NCI-H345 (cell line): ENCODE results near the gene CLEC4G.
A peak's percentile ranks its signal among the peaks of the same experiment; 100 is the strongest.

Experiments
- DNase-seq: peaks from one replicate; lab custom pipeline; 2025; lab: John Stamatoyannopoulos, UW

Gene CLEC4G

DNA sequence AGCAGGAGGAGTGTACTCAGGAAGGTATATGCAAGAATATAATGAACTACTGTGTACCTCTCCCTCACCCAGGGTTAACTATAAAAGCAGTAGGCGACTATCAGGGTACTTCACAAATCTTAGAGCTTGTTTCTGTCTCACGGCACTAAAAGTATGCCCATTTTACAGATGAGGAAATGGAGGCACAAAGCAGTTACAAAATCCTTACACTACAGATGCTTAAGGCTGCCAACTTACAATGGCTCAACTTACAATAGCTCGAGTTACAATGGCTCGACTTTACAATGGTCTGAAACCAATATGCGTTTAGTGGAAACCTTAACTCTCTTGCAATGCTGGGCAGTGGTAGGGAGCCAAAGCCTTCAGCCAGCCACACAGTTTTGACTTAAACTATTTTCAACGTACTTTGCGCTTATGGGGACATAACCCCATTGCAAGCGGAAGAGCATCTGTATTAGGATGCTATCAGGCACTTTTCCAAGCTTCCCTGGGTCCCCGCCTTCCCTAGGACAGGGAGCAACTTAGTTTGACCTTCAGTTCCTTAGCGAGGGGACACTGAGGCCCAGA, 34.1 kb downstream of the CLEC4G start:
- no peak for DNase-seq

DNA sequence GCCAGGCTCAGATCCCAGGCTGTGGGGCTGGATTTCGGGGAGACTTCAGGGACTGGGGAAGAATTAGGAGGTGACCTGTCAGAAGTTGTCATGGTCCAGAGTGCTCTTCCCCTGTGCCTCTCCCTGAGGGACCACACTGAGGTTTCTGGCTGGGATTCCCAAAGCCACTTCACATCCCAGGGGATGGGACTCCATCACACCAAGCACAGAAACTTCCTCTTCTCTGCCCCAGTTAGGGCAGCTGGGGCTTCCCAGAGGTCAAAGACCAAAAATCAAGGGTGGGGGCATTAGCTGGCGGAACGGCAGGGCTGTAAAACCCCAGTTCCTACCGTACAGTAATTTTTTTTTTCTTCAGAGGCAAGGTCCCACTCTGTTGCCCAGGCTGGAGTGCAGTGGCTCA, 37.4 kb downstream of the CLEC4G start:
- no peak for DNase-seq

DNA sequence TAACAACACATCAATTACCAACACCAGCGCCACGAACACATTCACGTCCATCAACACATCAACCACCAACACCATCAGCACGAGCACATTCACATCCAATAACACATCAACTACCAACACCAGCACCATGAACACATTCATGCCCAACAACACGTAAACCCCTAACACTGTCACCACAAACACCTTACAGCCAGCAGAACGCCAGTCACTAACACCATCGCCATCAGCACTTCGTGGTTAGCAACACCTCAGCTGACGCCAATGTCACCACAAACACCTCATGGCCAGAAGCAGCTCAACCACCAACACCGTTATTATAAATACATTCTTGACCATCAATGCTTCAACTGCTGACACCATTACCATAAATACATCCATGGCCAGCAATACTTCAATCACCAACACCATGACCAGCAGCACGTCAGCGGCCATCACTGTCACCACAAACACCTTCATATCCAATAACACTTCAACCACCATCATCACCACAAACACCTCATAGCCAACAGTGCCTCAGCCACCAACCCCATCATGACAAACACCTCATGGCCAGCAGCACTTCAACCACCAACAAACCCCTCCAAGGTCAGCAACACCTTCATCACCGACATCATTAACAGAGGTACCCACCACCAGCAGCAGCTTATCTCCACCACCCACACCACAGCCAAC, 39.4 kb downstream of the CLEC4G start:
- no peak for DNase-seq

DNA sequence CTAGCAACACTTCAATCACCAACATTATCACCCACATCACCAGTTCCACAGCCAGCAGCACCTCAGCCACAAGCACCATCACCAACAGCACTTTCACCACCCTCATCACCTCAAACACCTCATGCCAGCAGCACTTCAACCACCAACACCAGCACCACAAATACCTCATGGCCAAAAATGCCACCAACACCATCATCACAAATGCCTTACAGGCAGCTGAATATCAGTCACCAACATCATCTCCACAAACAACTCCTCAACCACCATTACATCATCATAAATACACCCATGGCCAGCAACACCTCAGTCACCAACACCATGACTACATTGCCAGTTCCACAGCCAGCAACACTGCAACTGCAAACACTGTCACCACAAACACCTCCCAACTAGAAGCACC, 40.4 kb downstream of the CLEC4G start:
- DNase-seq: no peak

DNA sequence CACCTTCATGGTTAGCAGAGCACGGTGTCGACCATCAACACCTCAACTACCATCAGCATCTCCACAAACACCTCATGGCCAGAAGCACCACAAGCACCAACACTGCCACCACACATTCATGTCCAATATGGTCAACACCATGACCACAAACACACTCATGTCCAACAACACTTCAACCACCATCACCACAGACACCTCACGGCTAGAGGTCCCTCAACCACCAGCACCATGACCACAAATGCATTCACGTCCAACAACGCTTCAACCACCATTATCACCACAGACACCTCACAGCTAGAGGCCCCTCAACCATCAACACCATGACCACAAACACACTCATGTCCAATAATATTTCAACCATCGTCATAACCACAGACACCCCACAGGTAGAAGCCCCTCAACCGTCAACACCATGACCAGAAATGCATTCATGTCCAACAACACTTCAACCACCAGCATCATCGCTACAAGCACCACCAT, 41.1 kb downstream of the CLEC4G start:
- no peak for DNase-seq

DNA sequence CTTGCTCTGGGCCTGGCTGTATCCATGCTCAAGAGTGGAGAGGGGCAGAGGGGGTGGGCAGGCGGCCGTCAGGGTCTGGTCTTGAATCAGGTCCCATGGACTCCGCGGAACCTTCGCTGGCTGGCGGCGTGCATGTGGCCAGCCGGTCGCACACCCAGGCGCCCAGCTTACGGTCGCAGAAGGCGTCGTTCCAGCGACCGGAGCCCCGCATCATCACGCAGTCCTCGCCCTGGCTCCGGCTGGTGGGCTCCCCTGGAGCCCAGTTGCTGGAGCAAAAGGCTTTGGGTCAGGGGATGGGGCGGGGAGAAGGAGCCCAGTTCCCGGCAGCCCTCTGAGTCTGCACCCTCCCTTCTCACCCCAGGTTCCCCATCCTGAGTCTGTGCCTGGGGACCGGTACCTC, 42.7 kb downstream of the CLEC4G start:
- DNase-seq: no peak

DNA sequence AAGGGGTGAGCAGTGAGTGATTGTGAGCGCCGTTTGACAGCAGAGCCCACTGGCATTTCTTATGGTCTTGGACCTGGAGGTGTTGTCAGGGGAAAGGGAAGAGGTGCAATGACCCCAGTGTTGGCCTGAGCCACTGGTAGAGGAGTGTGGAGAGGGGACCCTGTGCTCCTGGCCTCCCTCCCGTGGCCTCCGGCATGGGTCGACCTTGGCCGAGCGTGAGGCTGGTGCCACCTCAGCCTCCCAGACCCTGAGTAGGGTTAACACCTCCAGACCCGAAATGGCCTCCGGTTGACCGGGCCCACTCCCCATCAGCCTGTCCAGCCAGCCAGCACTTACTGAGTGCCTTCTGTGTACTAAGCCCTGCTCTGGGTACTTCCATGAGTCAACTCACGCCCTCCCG, 44.7 kb downstream of the CLEC4G start:
- DNase-seq: no peak

DNA sequence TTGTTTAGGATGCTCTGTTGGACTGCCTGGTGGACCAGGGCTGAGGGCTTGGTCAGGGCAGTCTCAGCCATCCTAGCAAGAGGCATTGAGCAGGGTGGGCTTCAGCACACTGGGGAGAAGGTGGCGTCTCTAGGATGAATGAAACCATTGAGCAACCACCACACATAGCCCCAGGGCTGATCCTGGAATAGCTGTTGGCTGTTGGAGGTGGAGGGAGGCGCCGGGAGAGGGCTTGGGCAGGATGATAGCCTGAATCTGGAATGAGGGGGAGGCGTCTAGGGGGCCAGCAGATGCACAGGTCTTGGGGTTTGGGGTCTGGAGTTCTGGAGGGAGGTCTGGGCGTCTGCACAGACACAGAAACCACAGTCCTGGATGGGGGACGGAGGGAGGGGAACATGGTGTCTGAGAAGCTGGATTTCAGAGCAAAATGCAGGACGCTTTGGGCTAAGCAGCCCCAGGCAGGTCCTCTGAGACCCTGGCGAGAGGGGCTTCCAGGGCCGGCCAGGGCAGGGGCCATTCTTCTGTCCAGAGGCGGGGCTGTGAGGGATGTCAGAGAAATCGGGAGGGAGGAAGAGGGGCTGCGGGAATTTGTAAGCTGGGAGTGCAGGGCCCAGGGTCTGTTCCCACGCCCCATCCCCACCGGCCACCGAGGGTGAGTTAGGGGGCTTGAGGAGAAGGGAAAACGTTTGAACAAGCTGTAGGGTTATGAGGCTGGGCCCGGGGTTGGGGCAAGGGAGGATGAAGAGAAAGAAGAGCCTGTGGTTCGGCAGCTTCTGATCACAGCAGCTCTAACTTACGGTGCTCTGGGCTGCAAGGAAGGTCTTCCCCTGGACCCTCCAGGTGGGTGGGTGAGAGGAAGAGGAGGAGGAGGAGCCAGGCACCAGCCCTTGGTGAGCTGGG, 46.1 kb downstream of the CLEC4G start:
- DNase-seq: no peak

DNA sequence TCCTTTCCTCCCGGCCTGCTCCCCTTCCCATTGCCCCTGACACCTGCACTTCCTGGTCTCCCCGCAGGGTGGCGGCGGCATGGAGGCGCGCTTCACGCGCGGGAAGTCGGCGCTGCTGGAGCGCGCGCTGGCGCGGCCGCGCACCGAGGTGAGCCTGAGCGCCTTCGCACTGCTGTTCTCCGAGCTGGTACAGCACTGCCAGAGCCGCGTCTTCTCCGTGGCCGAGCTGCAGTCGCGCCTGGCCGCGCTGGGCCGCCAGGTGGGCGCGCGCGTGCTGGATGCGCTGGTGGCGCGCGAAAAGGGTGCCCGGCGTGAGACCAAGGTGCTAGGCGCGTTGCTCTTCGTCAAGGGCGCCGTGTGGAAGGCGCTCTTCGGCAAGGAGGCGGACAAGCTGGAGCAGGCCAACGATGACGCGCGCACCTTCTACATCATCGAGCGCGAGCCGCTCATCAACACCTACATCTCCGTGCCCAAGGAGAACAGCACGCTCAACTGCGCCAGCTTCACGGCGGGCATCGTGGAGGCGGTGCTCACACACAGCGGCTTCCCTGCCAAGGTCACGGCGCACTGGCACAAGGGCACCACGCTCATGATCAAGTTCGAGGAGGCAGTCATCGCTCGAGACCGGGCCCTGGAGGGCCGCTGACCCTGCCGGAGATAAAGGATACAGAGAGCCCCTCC, 49.6 kb downstream of the CLEC4G start:
- DNase-seq: no peak

DNA sequence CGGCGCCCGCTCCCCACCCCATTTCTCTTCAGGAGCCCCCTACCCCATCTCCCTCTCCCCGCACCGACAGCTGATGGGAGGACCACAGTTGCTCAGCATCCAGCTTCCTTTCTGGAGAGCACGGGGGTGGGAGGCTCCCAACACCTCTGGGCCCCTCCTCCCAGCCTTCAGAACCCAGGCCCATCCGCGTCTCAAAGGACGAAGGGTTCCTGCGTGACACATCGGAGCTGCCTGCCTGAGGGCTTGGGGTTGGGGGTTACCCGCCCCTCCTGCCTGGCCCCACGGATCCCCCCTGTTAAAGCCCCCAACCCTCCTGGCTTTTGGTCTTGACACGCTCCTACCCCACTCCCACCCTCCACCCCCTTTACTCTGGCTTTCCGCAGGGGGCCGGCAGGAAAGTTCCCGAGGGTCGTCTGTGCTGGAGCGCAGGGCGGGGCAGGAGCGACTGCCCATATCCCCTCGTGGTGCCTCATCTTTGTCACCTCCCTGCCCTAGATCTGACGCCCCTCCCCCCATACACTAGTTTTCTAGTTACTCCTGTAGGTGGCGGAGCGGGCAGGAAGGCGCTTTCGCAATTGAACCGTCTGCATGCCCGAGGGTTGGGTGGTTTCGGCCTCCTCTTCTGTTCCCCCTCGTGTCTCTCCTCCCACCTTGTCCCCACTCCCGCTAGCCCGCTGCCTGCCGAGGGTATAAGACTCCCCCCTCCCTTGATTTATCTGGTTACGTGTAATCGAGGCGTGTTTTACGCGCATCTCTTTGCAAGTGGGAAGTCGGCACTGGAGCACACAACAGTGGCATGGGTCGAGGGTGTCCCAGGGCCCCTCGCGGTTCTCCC, 50.4 kb downstream of the CLEC4G start:
- no peak for DNase-seq

DNA sequence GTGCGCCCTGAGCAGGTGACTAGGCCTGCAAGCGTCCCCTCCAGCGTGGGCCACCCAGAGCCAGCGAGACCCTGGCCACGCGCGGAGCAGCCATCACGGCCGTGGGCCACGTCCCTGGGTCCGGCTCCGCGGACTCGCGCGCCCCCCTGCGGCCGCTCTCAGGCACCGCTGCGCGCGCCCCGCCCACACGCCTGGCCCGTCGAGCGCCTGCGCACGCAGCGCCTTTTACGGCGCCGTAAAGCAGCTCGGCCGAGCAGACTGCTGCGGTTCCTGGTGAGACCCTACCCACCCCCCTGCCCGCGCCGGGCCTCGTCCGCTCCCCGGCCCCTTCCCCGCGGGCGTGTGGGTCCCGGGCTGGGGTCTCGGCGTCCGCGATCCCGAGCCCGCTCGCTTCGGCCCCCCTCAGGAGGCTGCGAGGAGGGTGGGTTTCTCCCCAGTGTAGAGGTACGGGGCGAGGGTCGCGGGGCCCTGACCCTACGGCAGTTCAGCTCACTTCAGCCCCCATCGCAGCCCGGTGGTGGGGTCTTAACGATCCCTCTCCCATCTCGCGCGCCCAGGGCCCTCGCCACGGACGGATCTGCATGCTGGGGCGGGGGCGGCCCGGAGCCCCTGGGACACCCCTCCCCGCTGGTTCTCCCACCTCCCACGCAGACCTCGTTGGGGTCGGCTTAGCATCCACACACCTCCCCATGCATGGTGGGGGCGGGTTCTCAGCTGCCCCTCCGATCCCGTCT, 51.1 kb downstream of the CLEC4G start, which contains the start of gene TRAPPC5:
Gene TRAPPC5, plus strand, starts transcription at position 228 of the 734 bp plus-strand sequence. CDS start 1,421 bp downstream, outside the sequence.
- DNase-seq: peak; percentile 87

DNA sequence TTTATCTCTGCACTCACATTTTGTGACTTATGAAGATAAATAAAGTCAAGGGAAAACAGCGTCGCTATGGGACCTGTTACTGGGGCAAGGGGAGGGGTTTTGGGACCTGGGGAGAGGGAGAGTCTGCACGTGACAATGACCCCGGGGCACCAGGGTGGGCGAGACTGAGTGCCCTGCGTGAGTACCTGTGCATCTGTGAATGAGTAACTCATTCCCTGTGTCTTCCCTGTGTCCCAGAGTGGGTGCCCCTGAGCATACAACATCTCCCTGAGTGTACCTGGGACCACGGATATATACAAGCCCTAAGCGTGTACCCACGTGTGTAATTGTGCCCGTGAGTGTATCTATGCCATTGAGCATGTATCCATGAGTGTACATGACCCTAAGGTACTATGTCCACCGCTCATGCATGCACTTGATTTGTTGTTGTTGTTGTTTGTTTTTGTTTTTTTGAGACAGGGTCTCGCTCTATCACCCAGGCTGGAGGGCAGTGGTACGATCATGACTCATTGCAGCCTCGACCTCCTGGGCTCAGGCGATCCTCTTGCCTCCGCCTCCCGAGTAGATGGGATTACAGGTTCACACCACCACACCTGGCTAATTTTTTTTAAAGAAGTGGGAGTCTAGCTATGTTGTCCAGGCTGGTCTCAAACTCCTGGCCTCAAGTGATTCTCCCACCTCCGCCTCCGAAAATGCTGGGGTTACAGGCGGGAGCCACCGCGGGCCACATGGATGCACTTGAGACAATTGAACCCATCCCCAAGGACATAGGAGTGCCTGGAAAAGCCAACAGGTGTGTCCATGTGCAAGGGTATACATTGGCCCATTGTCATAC, 51.9 kb downstream of the CLEC4G start:
- DNase-seq: no peak

DNA sequence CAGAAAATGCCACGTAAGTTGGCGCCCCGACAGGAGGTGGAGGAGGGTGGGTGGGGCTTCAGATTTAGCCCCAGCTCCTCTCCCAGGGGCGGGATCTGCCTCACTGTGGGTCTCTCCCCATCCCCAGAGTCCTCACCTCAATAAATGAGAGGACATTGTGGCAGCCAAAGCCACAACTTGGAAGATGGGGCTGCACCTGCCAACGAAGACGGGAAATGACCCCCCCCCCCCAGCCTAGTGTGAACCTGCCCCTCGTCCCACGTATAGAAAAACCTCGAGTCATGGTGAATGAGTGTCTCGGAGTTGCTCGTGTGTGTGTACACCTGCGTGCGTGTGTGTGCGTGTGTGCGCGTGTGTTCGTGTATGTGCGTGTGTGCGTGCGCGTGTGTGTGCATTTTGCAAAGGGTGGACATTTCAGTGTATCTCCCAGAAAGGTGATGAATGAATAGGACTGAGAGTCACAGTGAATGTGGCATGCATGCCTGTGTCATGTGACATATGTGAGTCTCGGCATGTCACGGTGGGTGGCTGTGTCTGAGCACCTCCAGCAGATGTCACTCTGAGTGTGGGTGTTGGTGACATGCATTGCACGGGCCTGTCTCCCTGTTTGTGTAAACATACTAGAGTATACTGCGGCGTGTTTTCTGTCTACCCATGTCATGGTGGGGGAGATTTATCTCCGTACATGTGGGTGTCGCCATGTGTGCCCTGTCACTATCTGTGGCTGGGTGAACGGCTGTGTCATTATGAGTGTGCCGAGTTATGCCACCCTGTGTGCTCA, 52.7 kb downstream of the CLEC4G start:
- DNase-seq: peak; percentile 49
